ENCODE measurements around the gene KRT32. TPM values are rescaled to one million over a fixed set of nuclear protein-coding genes. Genes with fewer than 3 reads are reported as not detected.
A peak's percentile ranks its signal among the peaks of the same experiment; 100 is the strongest.

KRT32 gene
- total and polyA plus RNA-seq, 9 of the 15 experiments (the other 6 are each of a cell fraction or from before 2014, with no cell fraction given) = not detected

DNA sequence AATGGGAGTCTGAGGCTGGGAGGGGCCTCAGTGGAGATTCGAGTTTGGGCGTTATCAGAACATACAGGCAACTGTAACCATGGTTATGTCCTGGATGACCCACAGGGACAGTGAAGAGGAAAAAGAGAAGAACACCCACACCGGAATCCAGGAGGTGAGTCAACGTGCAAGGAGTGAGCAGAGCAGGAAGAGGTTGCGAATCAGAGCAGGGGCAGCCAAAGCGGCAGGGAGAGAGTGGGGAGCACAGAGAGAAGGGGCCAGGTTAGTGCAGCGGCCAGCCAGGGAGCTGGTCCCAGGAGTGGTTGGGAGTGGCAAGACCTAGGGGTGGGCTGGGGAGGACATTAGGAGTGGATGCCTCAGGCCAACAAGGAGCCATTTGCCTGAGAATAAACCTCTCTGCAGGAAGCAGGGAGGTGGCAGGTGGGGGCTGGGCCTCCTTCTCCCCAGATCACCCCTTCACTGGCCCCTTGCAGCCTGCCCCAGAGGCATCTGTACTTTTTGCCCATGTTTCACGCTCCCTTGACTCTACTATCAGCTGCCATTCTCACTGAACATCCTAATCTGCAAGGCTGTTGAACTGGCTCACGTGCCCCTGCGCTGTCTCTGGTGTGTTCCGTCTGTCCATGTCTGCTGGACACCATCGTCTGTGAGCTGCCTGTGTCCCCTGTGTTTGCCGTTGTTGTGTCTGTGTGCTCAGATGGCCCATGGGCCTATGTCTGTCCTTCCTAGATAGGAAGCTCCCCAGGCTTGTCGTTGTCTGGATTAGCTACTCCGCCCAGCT lies 33.1 kb upstream of the KRT32 start (continued):
- TF ChIP-seq, protein P1, sequence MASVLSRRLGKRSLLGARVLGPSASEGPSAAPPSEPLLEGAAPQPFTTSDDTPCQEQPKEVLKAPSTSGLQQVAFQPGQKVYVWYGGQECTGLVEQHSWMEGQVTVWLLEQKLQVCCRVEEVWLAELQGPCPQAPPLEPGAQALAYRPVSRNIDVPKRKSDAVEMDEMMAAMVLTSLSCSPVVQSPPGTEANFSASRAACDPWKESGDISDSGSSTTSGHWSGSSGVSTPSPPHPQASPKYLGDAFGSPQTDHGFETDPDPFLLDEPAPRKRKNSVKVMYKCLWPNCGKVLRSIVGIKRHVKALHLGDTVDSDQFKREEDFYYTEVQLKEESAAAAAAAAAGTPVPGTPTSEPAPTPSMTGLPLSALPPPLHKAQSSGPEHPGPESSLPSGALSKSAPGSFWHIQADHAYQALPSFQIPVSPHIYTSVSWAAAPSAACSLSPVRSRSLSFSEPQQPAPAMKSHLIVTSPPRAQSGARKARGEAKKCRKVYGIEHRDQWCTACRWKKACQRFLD (CRISPR knock-in tag; IDR thresholded peaks at IDR 0.05) = 0 out of 2 replicates have a peak, but pooled peaks have one; percentile 48
- TF ChIP-seq, protein P2, sequence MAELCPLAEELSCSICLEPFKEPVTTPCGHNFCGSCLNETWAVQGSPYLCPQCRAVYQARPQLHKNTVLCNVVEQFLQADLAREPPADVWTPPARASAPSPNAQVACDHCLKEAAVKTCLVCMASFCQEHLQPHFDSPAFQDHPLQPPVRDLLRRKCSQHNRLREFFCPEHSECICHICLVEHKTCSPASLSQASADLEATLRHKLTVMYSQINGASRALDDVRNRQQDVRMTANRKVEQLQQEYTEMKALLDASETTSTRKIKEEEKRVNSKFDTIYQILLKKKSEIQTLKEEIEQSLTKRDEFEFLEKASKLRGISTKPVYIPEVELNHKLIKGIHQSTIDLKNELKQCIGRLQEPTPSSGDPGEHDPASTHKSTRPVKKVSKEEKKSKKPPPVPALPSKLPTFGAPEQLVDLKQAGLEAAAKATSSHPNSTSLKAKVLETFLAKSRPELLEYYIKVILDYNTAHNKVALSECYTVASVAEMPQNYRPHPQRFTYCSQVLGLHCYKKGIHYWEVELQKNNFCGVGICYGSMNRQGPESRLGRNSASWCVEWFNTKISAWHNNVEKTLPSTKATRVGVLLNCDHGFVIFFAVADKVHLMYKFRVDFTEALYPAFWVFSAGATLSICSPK (IDR thresholded peaks at IDR 0.05; ENCODE audit: borderline replicate concordance) = no peak
- TF ChIP-seq MTA2 (IDR thresholded peaks at IDR 0.05; ENCODE audit: low read depth) (peak; percentile 33), FOXJ2 (tag; IDR thresholded peaks at IDR 0.05) (peak; percentile 74; the same call in 1 of the 2 replicates), POLR2B (IDR thresholded peaks at IDR 0.05; ENCODE audit: low read depth, partially characterized antibody) (peak; percentile 63), MTA1 (IDR thresholded peaks at IDR 0.05; ENCODE audit: borderline replicate concordance) (no peak), KDM1A (IDR thresholded peaks at IDR 0.05) (peak; percentile 91), EP300 (IDR thresholded peaks at IDR 0.05; ENCODE audit: low read length) (peak; percentile 73), NRF1 (conservative IDR thresholded peaks at IDR 0.05 in 1 of 2, IDR thresholded peaks at IDR 0.05 in 1 of 2) (peak; percentile 17 to 20; a peak in 2 of 4 replicates), SNRNP70 (optimal IDR thresholded peaks at IDR 0.05; ENCODE audit: low read depth, low read length) (no peak), DMBX1 (CRISPR knock-in tag; IDR thresholded peaks at IDR 0.05; ENCODE audit: borderline replicate concordance) (peak; percentile 15; the same call in 1 of the 2 replicates), TEAD1 (CRISPR knock-in tag; IDR thresholded peaks at IDR 0.05) (no peak), RCOR1 (IDR thresholded peaks at IDR 0.05; ENCODE audit: borderline replicate concordance in 1 of 2, low read depth in 2 of 2, low read length in 2 of 2) (peak in 1 of 2 experiments; percentile 81; a peak in 3 of 4 replicates), ESRRA (IDR thresholded peaks at IDR 0.05; ENCODE audit: borderline replicate concordance, low read depth) (peak; percentile 92), TCF7L2 (IDR thresholded peaks at IDR 0.05; ENCODE audit: low read depth, low read length) (no peak), GABPA (tag; conservative IDR thresholded peaks at IDR 0.05; ENCODE audit: low read depth) (0 out of 2 replicates have a peak, but pooled peaks have one; percentile 33), PHF8 (IDR thresholded peaks at IDR 0.05; ENCODE audit: borderline replicate concordance, low read length) (peak; percentile 30; the same call in 1 of the 2 replicates), NEUROD1 (IDR thresholded peaks at IDR 0.05; ENCODE audit: borderline replicate concordance, low read depth, low read length, partially characterized antibody) (peak; percentile 13), SMARCA4 (IDR thresholded peaks at IDR 0.05) (peak; percentile 84), HDAC1 (IDR thresholded peaks at IDR 0.05) (peak in 1 of 2 experiments; percentile 62; a peak in 2 of 4 replicates)
- TF ChIP-seq, protein P3, sequence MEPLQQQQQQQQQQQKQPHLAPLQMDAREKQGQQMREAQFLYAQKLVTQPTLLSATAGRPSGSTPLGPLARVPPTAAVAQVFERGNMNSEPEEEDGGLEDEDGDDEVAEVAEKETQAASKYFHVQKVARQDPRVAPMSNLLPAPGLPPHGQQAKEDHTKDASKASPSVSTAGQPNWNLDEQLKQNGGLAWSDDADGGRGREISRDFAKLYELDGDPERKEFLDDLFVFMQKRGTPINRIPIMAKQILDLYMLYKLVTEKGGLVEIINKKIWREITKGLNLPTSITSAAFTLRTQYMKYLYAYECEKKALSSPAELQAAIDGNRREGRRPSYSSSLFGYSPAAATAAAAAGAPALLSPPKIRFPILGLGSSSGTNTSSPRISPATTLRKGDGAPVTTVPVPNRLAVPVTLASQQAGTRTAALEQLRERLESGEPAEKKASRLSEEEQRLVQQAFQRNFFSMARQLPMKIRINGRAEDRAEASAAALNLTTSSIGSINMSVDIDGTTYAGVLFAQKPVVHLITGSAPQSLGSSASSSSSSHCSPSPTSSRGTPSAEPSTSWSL (CRISPR knock-in tag; IDR thresholded peaks at IDR 0.05; ENCODE audit: borderline replicate concordance) = no peak
- TF ChIP-seq, protein P4, sequence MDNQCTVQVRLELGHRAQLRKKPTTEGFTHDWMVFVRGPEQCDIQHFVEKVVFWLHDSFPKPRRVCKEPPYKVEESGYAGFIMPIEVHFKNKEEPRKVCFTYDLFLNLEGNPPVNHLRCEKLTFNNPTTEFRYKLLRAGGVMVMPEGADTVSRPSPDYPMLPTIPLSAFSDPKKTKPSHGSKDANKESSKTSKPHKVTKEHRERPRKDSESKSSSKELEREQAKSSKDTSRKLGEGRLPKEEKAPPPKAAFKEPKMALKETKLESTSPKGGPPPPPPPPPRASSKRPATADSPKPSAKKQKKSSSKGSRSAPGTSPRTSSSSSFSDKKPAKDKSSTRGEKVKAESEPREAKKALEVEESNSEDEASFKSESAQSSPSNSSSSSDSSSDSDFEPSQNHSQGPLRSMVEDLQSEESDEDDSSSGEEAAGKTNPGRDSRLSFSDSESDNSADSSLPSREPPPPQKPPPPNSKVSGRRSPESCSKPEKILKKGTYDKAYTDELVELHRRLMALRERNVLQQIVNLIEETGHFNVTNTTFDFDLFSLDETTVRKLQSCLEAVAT (IDR thresholded peaks at IDR 0.05) = peak in 1 of 2 experiments; percentile 58; a peak in 2 of 4 replicates
